ENCODE results near the gene KLF12. TPM values are rescaled to one million over a fixed set of nuclear protein-coding genes. Genes with fewer than 3 reads are reported as not detected.

The KLF12 gene
- total RNA-seq, 1 experiment from 2014 or later = 7.8 TPM

DNA sequence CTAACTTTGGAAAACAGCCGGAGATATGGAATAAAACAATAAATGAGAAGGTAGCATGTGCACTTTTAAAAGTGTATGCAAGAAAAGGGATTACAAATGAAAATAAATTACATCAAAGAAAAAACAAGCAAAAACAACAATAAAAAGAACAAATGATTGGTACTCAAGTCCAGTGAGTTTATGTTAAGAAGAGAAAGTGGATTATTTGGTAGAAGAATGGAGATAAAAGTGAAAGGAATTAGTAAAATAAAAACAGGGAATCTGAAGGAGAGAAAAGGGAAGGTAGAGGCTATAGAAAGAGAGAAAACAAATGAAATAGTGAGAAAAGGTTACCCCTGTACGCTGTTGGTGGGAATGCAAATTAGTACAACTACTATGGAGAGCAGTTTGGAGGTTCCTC, 28.6 kb upstream of the KLF12 start:
- BruUV-seq (replicated peaks) = no TSS peak
- no peak overlapping the region for H3K9ac ChIP-seq (ENCODE audit: low read length)
- ATAC-seq = no peak
- H3K4me2 ChIP-seq (ENCODE audit: low read length) = no peak overlapping the region
- no peaks in the 10 kb centered on the region for H3K9me2 ChIP-seq (ENCODE audit: insufficient read depth)
- no peaks in the 10 kb centered on the region for H3K79me2 ChIP-seq (ENCODE audit: insufficient read depth, low read length)
- no peak overlapping the region for H2AFZ ChIP-seq (ENCODE audit: low read depth, low read length, poor library complexity, severe bottlenecking)
- ChIA-PET POLR2A (no interaction called here), CTCF (no interaction called here), RAD21 (ENCODE audit: low non-redundant PET in 1 of 2, low total read pairs in 2 of 2, uncharacterized antibody in 2 of 2, unreplicated experiment in 2 of 2) (no interaction called here)
- H3K27ac ChIP-seq (ENCODE audit: low read depth, low read length) = no peak overlapping the region
- H3K9me3 ChIP-seq (ENCODE audit: control insufficient read depth in 1 of 2, insufficient read depth in 1 of 2, low read depth in 1 of 2, low read length in 2 of 2) = no peaks in the 10 kb centered on the region
- H4K20me1 ChIP-seq (ENCODE audit: insufficient read depth) = no peaks in the 10 kb centered on the region
- no peaks in the 10 kb centered on the region for H3K27me3 ChIP-seq (ENCODE audit: insufficient read depth, low read length)
- TF ChIP-seq JUND (IDR thresholded peaks at IDR 0.05) = no peak
- TF ChIP-seq, protein P1, sequence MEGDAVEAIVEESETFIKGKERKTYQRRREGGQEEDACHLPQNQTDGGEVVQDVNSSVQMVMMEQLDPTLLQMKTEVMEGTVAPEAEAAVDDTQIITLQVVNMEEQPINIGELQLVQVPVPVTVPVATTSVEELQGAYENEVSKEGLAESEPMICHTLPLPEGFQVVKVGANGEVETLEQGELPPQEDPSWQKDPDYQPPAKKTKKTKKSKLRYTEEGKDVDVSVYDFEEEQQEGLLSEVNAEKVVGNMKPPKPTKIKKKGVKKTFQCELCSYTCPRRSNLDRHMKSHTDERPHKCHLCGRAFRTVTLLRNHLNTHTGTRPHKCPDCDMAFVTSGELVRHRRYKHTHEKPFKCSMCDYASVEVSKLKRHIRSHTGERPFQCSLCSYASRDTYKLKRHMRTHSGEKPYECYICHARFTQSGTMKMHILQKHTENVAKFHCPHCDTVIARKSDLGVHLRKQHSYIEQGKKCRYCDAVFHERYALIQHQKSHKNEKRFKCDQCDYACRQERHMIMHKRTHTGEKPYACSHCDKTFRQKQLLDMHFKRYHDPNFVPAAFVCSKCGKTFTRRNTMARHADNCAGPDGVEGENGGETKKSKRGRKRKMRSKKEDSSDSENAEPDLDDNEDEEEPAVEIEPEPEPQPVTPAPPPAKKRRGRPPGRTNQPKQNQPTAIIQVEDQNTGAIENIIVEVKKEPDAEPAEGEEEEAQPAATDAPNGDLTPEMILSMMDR (IDR thresholded peaks at IDR 0.05 in 2 of 3, conservative IDR thresholded peaks at IDR 0.05 in 1 of 3; ENCODE audit: borderline replicate concordance in 1 of 3, insufficient read depth in 1 of 3, low read depth in 2 of 3, low read length in 2 of 3) = no peak
- TF ChIP-seq YY1 (IDR thresholded peaks at IDR 0.05; ENCODE audit: extremely low read depth, insufficient replicate concordance, low read depth, low read length) = no peak
- no peak for TF ChIP-seq EZH2phosphoT487 (IDR thresholded peaks at IDR 0.05; ENCODE audit: borderline replicate concordance)
- TF ChIP-seq, protein P2, sequence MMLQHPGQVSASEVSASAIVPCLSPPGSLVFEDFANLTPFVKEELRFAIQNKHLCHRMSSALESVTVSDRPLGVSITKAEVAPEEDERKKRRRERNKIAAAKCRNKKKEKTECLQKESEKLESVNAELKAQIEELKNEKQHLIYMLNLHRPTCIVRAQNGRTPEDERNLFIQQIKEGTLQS (IDR thresholded peaks at IDR 0.05) = no peak
- TF ChIP-seq, protein P3, sequence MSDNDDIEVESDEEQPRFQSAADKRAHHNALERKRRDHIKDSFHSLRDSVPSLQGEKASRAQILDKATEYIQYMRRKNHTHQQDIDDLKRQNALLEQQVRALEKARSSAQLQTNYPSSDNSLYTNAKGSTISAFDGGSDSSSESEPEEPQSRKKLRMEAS (IDR thresholded peaks at IDR 0.05) = no peak
- H3K4me3 ChIP-seq (replicated peaks in 1 of 2; ENCODE audit: low read depth in 1 of 2, low read length in 2 of 2) = no peak overlapping the region
- no peaks in the 10 kb centered on the region for H3K36me3 ChIP-seq (ENCODE audit: control insufficient read depth in 1 of 2, insufficient read depth in 2 of 2, low read length in 2 of 2)
- intact Hi-C loops (cut with micrococcal nuclease) = loop anchor here (2.0 kb wide), 1 partner anchor 14 kb away; no protein-coding TSS in a partner anchor
- no peak for DNase-seq (ENCODE audit: low read depth, low spot score)
- no peaks in the 10 kb centered on the region for H3K4me1 ChIP-seq (ENCODE audit: control insufficient read depth in 1 of 2, insufficient read depth in 2 of 2, low read length in 2 of 2)

DNA sequence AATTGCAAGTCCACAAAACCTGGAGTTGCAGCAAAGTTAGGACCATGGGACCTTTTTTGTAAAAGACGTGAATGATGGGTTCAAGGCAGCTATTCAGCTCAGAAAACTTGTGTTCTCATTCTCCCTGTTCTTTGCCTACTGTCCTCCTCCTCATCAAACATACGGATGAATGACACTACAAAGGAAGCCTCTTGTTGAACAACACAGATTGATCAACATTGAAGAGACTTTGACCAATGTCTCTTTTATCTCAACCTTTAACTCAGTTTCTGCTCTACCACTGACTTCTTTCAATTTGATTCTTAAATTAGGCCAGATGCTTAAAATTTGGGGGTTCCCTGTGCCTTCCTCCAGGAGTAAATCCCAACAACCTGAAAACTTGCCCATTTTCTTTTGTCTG, 27.9 kb upstream of the KLF12 start:
- POLR2A ChIA-PET = no interaction called here
- Histone ChIP-seq H4K20me1 (ENCODE audit: insufficient read depth) (no peaks in the 10 kb centered on the region), H3K4me1 (ENCODE audit: control insufficient read depth in 1 of 2, insufficient read depth in 2 of 2, low read length in 2 of 2) (no peaks in the 10 kb centered on the region), H3K9ac (ENCODE audit: low read length) (no peak overlapping the region), H3K79me2 (ENCODE audit: insufficient read depth, low read length) (no peaks in the 10 kb centered on the region), H3K36me3 (ENCODE audit: control insufficient read depth in 1 of 2, insufficient read depth in 2 of 2, low read length in 2 of 2) (no peaks in the 10 kb centered on the region), H3K27me3 (ENCODE audit: insufficient read depth, low read length) (no peaks in the 10 kb centered on the region), H3K4me3 (replicated peaks in 1 of 2; ENCODE audit: low read depth in 1 of 2, low read length in 2 of 2) (no peak overlapping the region), H3K27ac (ENCODE audit: low read depth, low read length) (no peak overlapping the region), H3K9me3 (ENCODE audit: control insufficient read depth in 1 of 2, insufficient read depth in 1 of 2, low read depth in 1 of 2, low read length in 2 of 2) (no peaks in the 10 kb centered on the region), H3K9me2 (ENCODE audit: insufficient read depth) (no peaks in the 10 kb centered on the region), H2AFZ (ENCODE audit: low read depth, low read length, poor library complexity, severe bottlenecking) (no peak overlapping the region), H3K4me2 (ENCODE audit: low read length) (no peak overlapping the region)
- TF ChIP-seq EZH2phosphoT487 (IDR thresholded peaks at IDR 0.05; ENCODE audit: borderline replicate concordance) = no peak
- no peak for TF ChIP-seq YY1 (IDR thresholded peaks at IDR 0.05; ENCODE audit: extremely low read depth, insufficient replicate concordance, low read depth, low read length)
- no peak for TF ChIP-seq TCF7L2 (IDR thresholded peaks at IDR 0.05; ENCODE audit: borderline replicate concordance, extremely low read depth, insufficient read depth, insufficient read length)
- no peak for TF ChIP-seq FOSL1 (IDR thresholded peaks at IDR 0.05; ENCODE audit: low read depth)
- no peak for TF ChIP-seq POLR2AphosphoS5 (IDR thresholded peaks at IDR 0.05; ENCODE audit: low read depth, low read length)
- TF ChIP-seq EZH2 (IDR thresholded peaks at IDR 0.05) = no peak
- TF ChIP-seq, protein P1 (IDR thresholded peaks at IDR 0.05 in 2 of 3, conservative IDR thresholded peaks at IDR 0.05 in 1 of 3; ENCODE audit: borderline replicate concordance in 1 of 3, insufficient read depth in 1 of 3, low read depth in 2 of 3, low read length in 2 of 3) = no peak
- TF ChIP-seq CBX3 (IDR thresholded peaks at IDR 0.05; ENCODE audit: low read depth) = no peak
- DNase-seq (ENCODE audit: low read depth, low spot score) (no peak), ATAC-seq (no peak)
- intact Hi-C loops (cut with micrococcal nuclease) = loop anchor here (2.0 kb wide), 1 partner anchor 13 kb away; no protein-coding TSS in a partner anchor
- CTCF ChIA-PET = no interaction called here
- RAD21 ChIA-PET (ENCODE audit: low non-redundant PET in 1 of 2, low total read pairs in 2 of 2, uncharacterized antibody in 2 of 2, unreplicated experiment in 2 of 2) = no interaction called here
- BruUV-seq (replicated peaks) = no TSS peak

Measured in HCT116 (cell line).